H9 (cell line): ENCODE data around the gene MRPL36. TPM values are rescaled to one million over a fixed set of nuclear protein-coding genes. Genes with fewer than 3 reads are reported as not detected.

ENCODE experiments used
- DNase-seq: peaks from one replicate; pipeline ENCODE4 v3.0.0-alpha.2; 2017
- H2AFZ ChIP-seq: one replicate; pipeline ENCODE4 v1.6.1; 2013; ENCODE audit warnings: mild to moderate bottlenecking, low read length, control low read depth, moderate library complexity
- H2AK5ac ChIP-seq: 2 replicates; pipeline ENCODE4 v1.6.1; 2013; ENCODE audit warnings: low read length, control low read depth, mixed read lengths; ENCODE audit not compliant: insufficient read length
- H2BK120ac ChIP-seq: one replicate; pipeline ENCODE4 v1.6.1; 2013; ENCODE audit warnings: low read depth, mild to moderate bottlenecking, low read length, control low read depth, inconsistent platforms; ENCODE audit not compliant: poor library complexity, severe bottlenecking
- H2BK12ac ChIP-seq: 2 replicates; pipeline ENCODE4 v1.6.1; 2013; ENCODE audit warnings: low read length, control low read depth, mixed read lengths, low read depth; ENCODE audit not compliant: insufficient read length
- H2BK15ac ChIP-seq: 2 replicates; pipeline ENCODE4 v1.6.1; 2013; ENCODE audit warnings: low read depth, low read length, control low read depth
- H2BK20ac ChIP-seq: one replicate; pipeline ENCODE4 v1.6.1; 2013; ENCODE audit warnings: low read depth, mild to moderate bottlenecking, low read length, control low read depth, inconsistent platforms; ENCODE audit not compliant: poor library complexity, severe bottlenecking
- H2BK5ac ChIP-seq: 2 replicates; pipeline ENCODE4 v1.6.1; 2013; ENCODE audit warnings: low read length, control low read depth, mixed read lengths; ENCODE audit not compliant: insufficient read length
- H3K14ac ChIP-seq: 2 replicates; pipeline ENCODE4 v1.6.1; 2013; ENCODE audit warnings: low read length, control low read depth; ENCODE audit not compliant: insufficient read depth
- H3K18ac ChIP-seq: 2 replicates; pipeline ENCODE4 v1.6.1; 2013; ENCODE audit warnings: low read depth, mild to moderate bottlenecking, mixed read lengths, low read length, control low read depth; ENCODE audit not compliant: insufficient read length
- H3K23ac ChIP-seq: 2 replicates; pipeline ENCODE4 v1.6.1; 2013; ENCODE audit warnings: low read length, control low read depth, mixed read lengths, low read depth; ENCODE audit not compliant: insufficient read length
- H3K23me2 ChIP-seq: 2 replicates; pipeline ENCODE4 v1.6.1; 2013; ENCODE audit warnings: low read depth, mild to moderate bottlenecking, mixed read lengths, low read length, control low read depth; ENCODE audit not compliant: insufficient read length, poor library complexity, severe bottlenecking
- H3K27ac ChIP-seq: 2 replicates; pipeline ENCODE4 v1.5.1; 2013; ENCODE audit warnings: low read length, control low read depth, mixed read lengths, low read depth; ENCODE audit not compliant: insufficient read length
- H3K27me3 ChIP-seq: 2 replicates; pipeline ENCODE4 v1.6.1; 2013; ENCODE audit warnings: low read length, control low read depth, inconsistent platforms; ENCODE audit not compliant: insufficient read depth
- H3K4ac ChIP-seq: 2 replicates; pipeline ENCODE4 v1.6.1; 2013; ENCODE audit warnings: low read depth, mild to moderate bottlenecking, control low read depth, inconsistent platforms, low read length, moderate library complexity
- H3K4me1 ChIP-seq: 2 replicates; pipeline ENCODE4 v1.6.1; 2013; ENCODE audit warnings: low read length, control low read depth, inconsistent platforms; ENCODE audit not compliant: insufficient read depth
- H3K4me2 ChIP-seq: 2 replicates; pipeline ENCODE4 v1.6.1; 2013; ENCODE audit warnings: low read length, control low read depth, mixed read lengths; ENCODE audit not compliant: insufficient read length, insufficient read depth
- H3K56ac ChIP-seq: 2 replicates; pipeline ENCODE4 v1.6.1; 2013; ENCODE audit warnings: low read depth, mild to moderate bottlenecking, mixed read lengths, low read length, control low read depth; ENCODE audit not compliant: insufficient read length
- H3K79me1 ChIP-seq: 2 replicates; pipeline ENCODE4 v1.6.1; 2013; ENCODE audit warnings: low read depth, mild to moderate bottlenecking, moderate library complexity, low read length, control low read depth, inconsistent platforms; ENCODE audit not compliant: insufficient read depth, poor library complexity, severe bottlenecking
- H3K79me2 ChIP-seq: 2 replicates; pipeline ENCODE4 v1.6.1; 2013; ENCODE audit warnings: low read length, control low read depth, inconsistent platforms; ENCODE audit not compliant: insufficient read depth
- H3K9ac ChIP-seq: 2 replicates; pipeline ENCODE4 v1.6.1; 2013; ENCODE audit warnings: low read length, control low read depth, mixed read lengths; ENCODE audit not compliant: insufficient read length; ENCODE audit errors: extremely low read depth
- H3K9me3 ChIP-seq: one replicate; pipeline ENCODE4 v1.6.1; 2013; ENCODE audit warnings: low read depth, low read length, inconsistent platforms; ENCODE audit not compliant: control insufficient read depth
- H3T11ph ChIP-seq: one replicate; pipeline ENCODE4 v1.6.1; 2013; ENCODE audit warnings: mild to moderate bottlenecking, low read length, control low read depth, inconsistent platforms
- H4K20me1 ChIP-seq: one replicate; pipeline ENCODE4 v1.6.1; 2013; ENCODE audit not compliant: control insufficient read depth, insufficient read length, insufficient read depth
- H4K5ac ChIP-seq: 2 replicates; pipeline ENCODE4 v1.6.1; 2013; ENCODE audit warnings: low read depth, mild to moderate bottlenecking, mixed read lengths, low read length, control low read depth; ENCODE audit not compliant: insufficient read length
- H4K8ac ChIP-seq: replicated peaks from 2 replicates; pipeline ENCODE4 v1.6.1; 2013; ENCODE audit warnings: low read length, control low read depth, mixed read lengths, low read depth; ENCODE audit not compliant: insufficient read length
- H4K91ac ChIP-seq: 2 replicates; pipeline ENCODE4 v1.6.1; 2013; ENCODE audit warnings: low read depth, mild to moderate bottlenecking, moderate library complexity, mixed read lengths, low read length, control low read depth; ENCODE audit not compliant: insufficient read length
- H3K27ac Mint-ChIP-seq, 3 experiments: 2 replicates in 2 of 3; 3 replicates in 1 of 3; pipeline ENCODE4 v1.8.0; 2020 to 2021; ENCODE audit warnings: mixed read lengths in 3 of 3, mild to moderate bottlenecking in 1 of 3, moderate library complexity in 1 of 3
- H3K27me3 Mint-ChIP-seq: 2 replicates; pipeline ENCODE4 v1.8.0; 2021; ENCODE audit warnings: low read depth, mild to moderate bottlenecking, moderate library complexity, mixed read lengths
- H3K36me3 Mint-ChIP-seq, 3 experiments: 2 replicates in 2 of 3; 3 replicates in 1 of 3; pipeline ENCODE4 v1.8.0; 2020 to 2021; ENCODE audit warnings: low read depth in 3 of 3, mixed read lengths in 3 of 3; ENCODE audit not compliant: insufficient read depth in 1 of 3
- H3K4me1 Mint-ChIP-seq, 2 experiments: 2 replicates each; pipeline ENCODE4 v1.8.0; 2020; ENCODE audit warnings: mixed read lengths in 2 of 2
- H3K4me3 Mint-ChIP-seq, 2 experiments: 2 replicates in 1 of 2; 3 replicates in 1 of 2; pipeline ENCODE4 v1.8.0; 2020 to 2021; ENCODE audit warnings: mild to moderate bottlenecking in 2 of 2, mixed read lengths in 2 of 2, moderate library complexity in 1 of 2
- H3K9me3 Mint-ChIP-seq, 2 experiments: 2 replicates in 1 of 2; 3 replicates in 1 of 2; pipeline ENCODE4 v1.8.0; 2020; ENCODE audit warnings: mild to moderate bottlenecking in 2 of 2, mixed read lengths in 2 of 2, moderate library complexity in 1 of 2
- CTCF ChIP-seq: fragments of 200-600 bp; sonication (generic); conservative IDR thresholded peaks from 3 replicates; pipeline ENCODE4 v1.8.0; 2021; ENCODE audit warnings: antibody characterized with exemption, mild to moderate bottlenecking
- WGBS: extraction: QIAGEN DNeasy Blood & Tissue Kit; methylation state at CpG from one replicate; pipeline ENCODE4 v1.1.7; 2013; ENCODE audit warnings: missing lambda C conversion rate, low lambda C conversion rate, mixed read lengths; ENCODE audit not compliant: insufficient read length; ENCODE audit errors: extremely low coverage; 5-methylcytosine and 5-hydroxymethylcytosine counted together
- total RNA-seq: library from RNA; stranded (reverse); gene quantifications from 2 replicates; pipeline ENCODE4 v1.2.1, GENCODE V29; 2021

The MRPL36 gene
- total RNA-seq, 1 experiment from 2014 or later = 67.3 TPM

- no peak overlapping the region for H3K27ac ChIP-seq
- no peak overlapping the region for H4K91ac ChIP-seq
- H4K5ac ChIP-seq = no peak overlapping the region
- H3K23me2 ChIP-seq = no peaks in the 10 kb centered on the region
- H3K79me2 ChIP-seq = no peaks in the 10 kb centered on the region
- H4K8ac ChIP-seq = no peak overlapping the region
- no peaks in the 10 kb centered on the region for H3K9me3 ChIP-seq
- no peak overlapping the region for H2BK12ac ChIP-seq
- H3K27me3 ChIP-seq = no peaks in the 10 kb centered on the region
- H3K4me2 ChIP-seq = no peak overlapping the region
- H2AK5ac ChIP-seq = no peak overlapping the region
- Mint-ChIP-seq H3K9me3 (no peaks in the 10 kb centered on the region; a peak in 1 of 5 replicates), H3K4me3 (no peak overlapping the region), H3K4me1 (peaks cover 21 to 40% of the 10 kb centered on the region in 2 experiments), H3K36me3 (no peaks in the 10 kb centered on the region), H3K27me3 (peaks cover 29% of the 10 kb centered on the region), H3K27ac (peak overlapping the region in 1 of 3 experiments; percentile 11; a peak in 1 of 7 replicates)
- no peak overlapping the region; the same call in 1 of the 2 replicates for H3K14ac ChIP-seq
- no peaks in the 10 kb centered on the region for H3K4me1 ChIP-seq
- H4K20me1 ChIP-seq = no peaks in the 10 kb centered on the region
- H3K4ac ChIP-seq = no peak overlapping the region
- H2BK5ac ChIP-seq = no peak overlapping the region
- no peak overlapping the region for H3T11ph ChIP-seq
- no CpG with 5 or more reads among the region's 32 CpGs for whole genome bisulfite sequencing
- no peak overlapping the region for H3K56ac ChIP-seq
- no peak for TF ChIP-seq CTCF
- no peak overlapping the region for H2BK20ac ChIP-seq
- no peaks in the 10 kb centered on the region for H3K79me1 ChIP-seq
- no peak overlapping the region for H2BK120ac ChIP-seq
- H3K9ac ChIP-seq = no peak overlapping the region
- H3K23ac ChIP-seq = no peak overlapping the region
- no peak overlapping the region for H2AFZ ChIP-seq
- DNase-seq = no peak
- no peak overlapping the region for H2BK15ac ChIP-seq
- H3K18ac ChIP-seq = no peak overlapping the region
Observed at GRCh38 chr5:1836891-1837880, 37.5 kb upstream of the MRPL36 start.
